Karpas-422 (cell line): ENCODE measurements around the gene LRRC45. TPM values are rescaled to one million over a fixed set of nuclear protein-coding genes. Genes with fewer than 3 reads are reported as not detected.
"Not testable (repeated sequence)": the region's sequence is repeated elsewhere in the genome, so short reads cannot be mapped to it uniquely, and the experiment has no call there.

Experiments
- DNase-seq: peaks from one replicate; pipeline ENCODE4 v3.0.0-alpha.2; 2015
- H2AFZ ChIP-seq: fragments of 200-600 bp; sonication (generic); 2 replicates; pipeline ENCODE4 v1.6.1; 2014; ENCODE audit warnings: antibody characterized with exemption, low read length, mixed read lengths
- H3K27ac ChIP-seq: fragments of 200-600 bp; sonication (generic); 2 replicates; pipeline ENCODE4 v1.5.1; 2014; ENCODE audit warnings: mild to moderate bottlenecking, low read length, moderate library complexity
- H3K27me3 ChIP-seq: fragments of 200-600 bp; sonication (generic); 2 replicates; pipeline ENCODE4 v1.6.1; 2014; ENCODE audit warnings: low read length, mixed read lengths
- H3K36me3 ChIP-seq: fragments of 200-600 bp; sonication (generic); 2 replicates; pipeline ENCODE4 v1.6.1; 2014; ENCODE audit warnings: low read length, mixed read lengths; ENCODE audit not compliant: insufficient read depth
- H3K4me1 ChIP-seq: fragments of 200-600 bp; sonication (generic); 2 replicates; pipeline ENCODE4 v1.6.1; 2014; ENCODE audit warnings: mild to moderate bottlenecking, low read length, mixed read lengths
- H3K4me2 ChIP-seq: fragments of 200-600 bp; sonication (generic); 2 replicates; pipeline ENCODE4 v1.6.1; 2014; ENCODE audit warnings: low read length, low read depth, mild to moderate bottlenecking; ENCODE audit not compliant: poor library complexity, severe bottlenecking
- H3K4me3 ChIP-seq: fragments of 200-600 bp; sonication (generic); 2 replicates; pipeline ENCODE4 v1.5.1; 2014; ENCODE audit warnings: mild to moderate bottlenecking, antibody characterized with exemption, low read length, mixed read lengths
- H3K79me2 ChIP-seq: fragments of 200-600 bp; sonication (generic); 2 replicates; pipeline ENCODE4 v1.6.1; 2014; ENCODE audit warnings: mild to moderate bottlenecking, low read length, mixed read lengths
- H3K9ac ChIP-seq: fragments of 200-600 bp; sonication (generic); 2 replicates; pipeline ENCODE4 v1.6.0; 2014; ENCODE audit warnings: low read length
- H3K9me2 ChIP-seq: fragments of 200-600 bp; sonication (generic), shearing (Covaris generic); replicated peaks from 2 replicates; pipeline ENCODE4 v1.6.0; 2014; ENCODE audit warnings: mild to moderate bottlenecking, low read length, moderate library complexity; ENCODE audit not compliant: insufficient read depth
- H3K9me3 ChIP-seq: fragments of 300-700, 200-600 bp; sonication (generic); 2 replicates; pipeline ENCODE4 v1.6.1; 2014; ENCODE audit warnings: low read length, mixed read lengths
- H4K20me1 ChIP-seq: fragments of 200-600 bp; sonication (generic); 2 replicates; pipeline ENCODE4 v1.6.1; 2014; ENCODE audit warnings: mild to moderate bottlenecking, antibody characterized with exemption, low read length, low read depth; ENCODE audit not compliant: insufficient read depth
- total RNA-seq: library from RNA; depleted of rRNA; stranded (reverse); fragments of >200 nt; shearing (Covaris generic); gene quantifications from 2 replicates; pipeline ENCODE4 v1.2.3, GENCODE V29; 2014; ENCODE audit warnings: low replicate concordance

LRRC45 gene
- total RNA-seq, 1 experiment from 2014 or later: 13.3 TPM

- Histone ChIP-seq H3K4me1 (peaks cover 14% of the 10 kb centered on the region), H3K79me2 (peaks cover 16% of the 10 kb centered on the region)
- not testable (repeated sequence) for H4K20me1 ChIP-seq, DNase-seq, H3K27me3 ChIP-seq, H3K36me3 ChIP-seq, H3K4me3 ChIP-seq, H3K9me2 ChIP-seq, H2AFZ ChIP-seq, H3K9ac ChIP-seq, H3K4me2 ChIP-seq, H3K9me3 ChIP-seq, H3K27ac ChIP-seq
Observed at GRCh38 chr17:81981511-81981910, 41.6 kb upstream of the LRRC45 start.

GRCh38 chr17:81983011-81983638 lies 40.0 kb upstream of the LRRC45 start:
- H3K9me3 ChIP-seq: no peaks in the 10 kb centered on the region

GRCh38 chr17:81983639-81984373 lies 39.3 kb upstream of the LRRC45 start:
- Histone ChIP-seq H3K9me3 (no peaks in the 10 kb centered on the region), H3K9me2 (no peaks in the 10 kb centered on the region), H2AFZ (no peak overlapping the region), H3K27me3 (no peaks in the 10 kb centered on the region), H3K4me1 (peaks cover 3% of the 10 kb centered on the region), H4K20me1 (no peaks in the 10 kb centered on the region), H3K9ac (no peak overlapping the region), H3K4me2 (no peak overlapping the region), H3K4me3 (no peak overlapping the region), H3K79me2 (peaks cover 7% of the 10 kb centered on the region; the same call in 1 of the 2 replicates), H3K27ac (no peak overlapping the region), H3K36me3 (no peaks in the 10 kb centered on the region)
- DNase-seq: no peak

More at GRCh38 chr17:81983011-81983638, 40.0 kb upstream of the LRRC45 start:
- Histone ChIP-seq H3K4me2 (no peak overlapping the region), H3K9ac (no peak overlapping the region), H3K36me3 (no peaks in the 10 kb centered on the region), H3K79me2 (peaks cover 12% of the 10 kb centered on the region), H3K27me3 (no peaks in the 10 kb centered on the region), H4K20me1 (no peaks in the 10 kb centered on the region), H3K4me3 (no peak overlapping the region), H3K9me2 (no peaks in the 10 kb centered on the region), H3K4me1 (peaks cover 8% of the 10 kb centered on the region), H3K27ac (no peak overlapping the region), H2AFZ (no peak overlapping the region)
- no peak for DNase-seq

- Histone ChIP-seq H3K4me1 (no peaks in the 10 kb centered on the region), H3K79me2 (no peaks in the 10 kb centered on the region), H3K9ac (no peak overlapping the region), H3K27ac (no peak overlapping the region), H3K4me3 (no peak overlapping the region), H2AFZ (no peak overlapping the region), H3K9me2 (no peaks in the 10 kb centered on the region), H3K4me2 (no peak overlapping the region), H3K9me3 (no peaks in the 10 kb centered on the region), H3K27me3 (no peaks in the 10 kb centered on the region), H4K20me1 (no peaks in the 10 kb centered on the region), H3K36me3 (no peaks in the 10 kb centered on the region)
- no peak for DNase-seq
Observed at GRCh38 chr17:81984773-81985410, 38.2 kb upstream of the LRRC45 start.

- Histone ChIP-seq H3K4me3 (no peak overlapping the region), H3K36me3 (no peaks in the 10 kb centered on the region), H2AFZ (no peak overlapping the region), H4K20me1 (no peaks in the 10 kb centered on the region), H3K9me3 (no peaks in the 10 kb centered on the region), H3K27ac (no peak overlapping the region), H3K9ac (no peak overlapping the region), H3K27me3 (no peaks in the 10 kb centered on the region), H3K9me2 (no peaks in the 10 kb centered on the region), H3K4me2 (no peak overlapping the region), H3K4me1 (no peaks in the 10 kb centered on the region), H3K79me2 (no peaks in the 10 kb centered on the region)
- no peak for DNase-seq
Observed at GRCh38 chr17:81986606-81987005, 36.5 kb upstream of the LRRC45 start.

- Histone ChIP-seq H3K79me2 (no peaks in the 10 kb centered on the region), H3K27me3 (no peaks in the 10 kb centered on the region), H3K9me2 (no peaks in the 10 kb centered on the region), H3K9me3 (no peaks in the 10 kb centered on the region), H2AFZ (no peak overlapping the region), H3K27ac (no peak overlapping the region), H3K4me1 (no peaks in the 10 kb centered on the region), H3K4me2 (no peak overlapping the region), H3K36me3 (no peaks in the 10 kb centered on the region), H3K9ac (no peak overlapping the region), H4K20me1 (no peaks in the 10 kb centered on the region), H3K4me3 (no peak overlapping the region)
- DNase-seq: no peak
Observed at GRCh38 chr17:81987161-81987770, 35.8 kb upstream of the LRRC45 start.

- no peak for DNase-seq
- Histone ChIP-seq H4K20me1 (no peaks in the 10 kb centered on the region), H3K27ac (no peak overlapping the region), H3K27me3 (no peaks in the 10 kb centered on the region), H3K9me3 (no peaks in the 10 kb centered on the region), H3K4me1 (no peaks in the 10 kb centered on the region), H3K9me2 (no peaks in the 10 kb centered on the region), H3K4me2 (no peak overlapping the region), H3K4me3 (no peak overlapping the region), H3K79me2 (no peaks in the 10 kb centered on the region), H3K9ac (no peak overlapping the region), H3K36me3 (no peaks in the 10 kb centered on the region), H2AFZ (no peak overlapping the region)
Observed at GRCh38 chr17:81990836-81991683, 32.0 kb upstream of the LRRC45 start.
